ENCODE data around the gene RASAL2. TPM values are rescaled to one million over a fixed set of nuclear protein-coding genes. Genes with fewer than 3 reads are reported as not detected.

The RASAL2 gene
- total and polyA plus RNA-seq, 2 experiments from 2014 or later = 16.0 to 42.2 TPM

- TF ChIP-seq REST (IDR thresholded peaks at IDR 0.05; ENCODE audit: unreplicated experiment) (no peak), NANOG (IDR thresholded peaks at IDR 0.05; ENCODE audit: borderline replicate concordance) (no peak), CREB1 (CRISPR knock-in tag; IDR thresholded peaks at IDR 0.05; ENCODE audit: low read depth) (no peak), POLR2AphosphoS5 (IDR thresholded peaks at IDR 0.05; ENCODE audit: low read depth) (no peak), JUNB (IDR thresholded peaks at IDR 0.05; ENCODE audit: unreplicated experiment) (no peak), STAT1 (IDR thresholded peaks at IDR 0.05; ENCODE audit: unreplicated experiment) (no peak)
Observed at GRCh38 chr1:178223289-178223688, 129.4 kb downstream of the RASAL2 start (continued).

- no peak for TF ChIP-seq ZNF462 (CRISPR knock-in tag; IDR thresholded peaks at IDR 0.05)
- H3K4me1 ChIP-seq (ENCODE audit: insufficient read depth) = peaks cover 14% of the 10 kb centered on the region; the same call in 1 of the 2 replicates
- no peak overlapping the region for H3K4me3 Mint-ChIP-seq
- no peak overlapping the region for H3K27ac ChIP-seq (ENCODE audit: low read depth)
- H3K36me3 ChIP-seq (ENCODE audit: insufficient read depth) = no peaks in the 10 kb centered on the region
- H3K9me3 Mint-ChIP-seq = no peaks in the 10 kb centered on the region; the same call in 2 of the 3 replicates
- no peak overlapping the region for H2AFZ ChIP-seq
- ATAC-seq = no peak
- no peak for DNase-seq (ENCODE audit: low spot score)
- no peaks in the 10 kb centered on the region for H4K20me1 ChIP-seq (replicated peaks; ENCODE audit: insufficient read depth)
- H3K36me3 Mint-ChIP-seq (ENCODE audit: low read depth) = no peaks in the 10 kb centered on the region
- H3K27me3 ChIP-seq (ENCODE audit: insufficient read depth) = no peaks in the 10 kb centered on the region
- H3K79me2 ChIP-seq (replicated peaks; ENCODE audit: insufficient read depth) = peaks cover 99% of the 10 kb centered on the region
- H3K27me3 Mint-ChIP-seq (ENCODE audit: insufficient read depth, low read depth, poor library complexity) = peaks cover 4% of the 10 kb centered on the region
- no peaks in the 10 kb centered on the region for H3K9me2 ChIP-seq (ENCODE audit: insufficient read depth)
- H3K4me1 Mint-ChIP-seq = peaks cover 23% of the 10 kb centered on the region
- no peak overlapping the region for H3K4me2 ChIP-seq
- no peak overlapping the region for H3K27ac Mint-ChIP-seq
- H3F3A ChIP-seq (replicated peaks; ENCODE audit: low read depth) = no peaks in the 10 kb centered on the region
- H3K4me3 ChIP-seq = no peak overlapping the region
Observed at GRCh38 chr1:178224358-178224757, 130.5 kb downstream of the RASAL2 start.

Measured in GM23338 (cell line).